RWPE2 (cell line): ENCODE results near the gene DNAJB2.
A peak's percentile ranks its signal among the peaks of the same experiment; 100 is the strongest.

ENCODE experiments used
- ATAC-seq: fragments of 200-7000 bp; cut with Tn5 transposase; 3 replicates; pipeline ENCODE4 v1.9.1; 2021; ENCODE audit warnings: low read depth
- DNase-seq: peaks from one replicate; pipeline ENCODE4 v3.0.0-alpha.2; 2020; ENCODE audit warnings: low spot score
- H3K27ac ChIP-seq: fragments of 450-650 bp; 2 replicates; pipeline ENCODE4 v1.5.1; 2017; ENCODE audit warnings: mild to moderate bottlenecking; ENCODE audit not compliant: poor library complexity, severe bottlenecking
- H3K27me3 ChIP-seq: fragments of 250-450 bp; sonication (Bioruptor Pico); 2 replicates; pipeline ENCODE4 v1.5.1; 2021; ENCODE audit warnings: mild to moderate bottlenecking, moderate library complexity; ENCODE audit not compliant: insufficient read depth, poor library complexity, severe bottlenecking
- H3K36me3 ChIP-seq: fragments of 250-450 bp; sonication (Bioruptor Pico); 2 replicates; pipeline ENCODE4 v1.5.1; 2020; ENCODE audit warnings: low read depth, mild to moderate bottlenecking, moderate library complexity
- H3K4me1 ChIP-seq: fragments of 250-450 bp; sonication (Bioruptor Pico); 2 replicates; pipeline ENCODE4 v1.5.1; 2021; ENCODE audit warnings: mild to moderate bottlenecking, moderate library complexity; ENCODE audit not compliant: insufficient read depth, poor library complexity, severe bottlenecking
- H3K4me3 ChIP-seq: fragments of 250-450 bp; sonication (Bioruptor Pico); 2 replicates; pipeline ENCODE4 v1.5.1; 2021; ENCODE audit warnings: mild to moderate bottlenecking, moderate library complexity; ENCODE audit not compliant: severe bottlenecking
- H3K9me3 ChIP-seq: fragments of 250-450 bp; sonication (Bioruptor Pico); 2 replicates; pipeline ENCODE4 v1.5.1; 2021; ENCODE audit warnings: mild to moderate bottlenecking, moderate library complexity; ENCODE audit not compliant: severe bottlenecking
- CTCF ChIP-seq: fragments of 450-650 bp; IDR thresholded peaks from one replicate; pipeline ENCODE4 v1.5.1; 2017; ENCODE audit warnings: mild to moderate bottlenecking, moderate library complexity; ENCODE audit not compliant: poor library complexity, severe bottlenecking

Gene DNAJB2

GRCh38 chr2:219279151-219279915 lies at the start of gene DNAJB2:
TSS of gene DNAJB2 (plus strand) at chr2:219279366. CDS start at chr2:219279834, 468 bp downstream.
- Histone ChIP-seq H3K4me3 (peak within 1 kb of the TSS; percentile 53), H3K27ac (peak within 1 kb of the TSS; percentile 100), H3K36me3 (peaks cover 23% of the 10 kb centered on the region), H3K27me3 (no peaks in the 10 kb centered on the region), H3K4me1 (peaks cover 33% of the 10 kb centered on the region), H3K9me3 (no peaks in the 10 kb centered on the region)
- peak; percentile 99 for DNase-seq
- peak; percentile 81 for ATAC-seq
- peak; percentile 27 for TF ChIP-seq CTCF

- peak overlapping the region; percentile 68 for H3K4me3 ChIP-seq
- H3K36me3 ChIP-seq: peaks cover 70% of the 10 kb centered on the region
- no peaks in the 10 kb centered on the region for H3K27me3 ChIP-seq
- H3K4me1 ChIP-seq: peaks cover 7% of the 10 kb centered on the region
- H3K27ac ChIP-seq: peak overlapping the region; percentile 82
- ATAC-seq (peak; percentile 37), DNase-seq (no peak)
- H3K9me3 ChIP-seq: no peaks in the 10 kb centered on the region
- no peak for TF ChIP-seq CTCF
Observed at GRCh38 chr2:219230059-219230540, 49.1 kb upstream of the DNAJB2 start.

- no peak for ATAC-seq
- H3K27me3 ChIP-seq: no peaks in the 10 kb centered on the region
- H3K4me3 ChIP-seq: no peak overlapping the region
- H3K9me3 ChIP-seq: no peaks in the 10 kb centered on the region
- H3K36me3 ChIP-seq: peaks cover 79% of the 10 kb centered on the region
- no peak for DNase-seq
- no peak overlapping the region for H3K27ac ChIP-seq
- no peak for TF ChIP-seq CTCF
- peaks cover 4% of the 10 kb centered on the region for H3K4me1 ChIP-seq
Observed at GRCh38 chr2:219234331-219234730, 44.8 kb upstream of the DNAJB2 start.

- TF ChIP-seq CTCF: no peak
Observed at GRCh38 chr2:219243291-219243761, 35.8 kb upstream of the DNAJB2 start.

GRCh38 chr2:219244789-219245147 lies 34.4 kb upstream of the DNAJB2 start:
- Histone ChIP-seq H3K4me1 (peaks cover 21% of the 10 kb centered on the region), H3K36me3 (peaks cover 23% of the 10 kb centered on the region), H3K27ac (peak overlapping the region; percentile 97), H3K27me3 (no peaks in the 10 kb centered on the region), H3K4me3 (peak overlapping the region; percentile 50), H3K9me3 (no peaks in the 10 kb centered on the region)
- no peak for DNase-seq
- no peak for ATAC-seq
- TF ChIP-seq CTCF: no peak

More at GRCh38 chr2:219243291-219243761, 35.8 kb upstream of the DNAJB2 start:
- ATAC-seq: no peak
- Histone ChIP-seq H3K4me3 (no peak overlapping the region), H3K36me3 (peaks cover 26% of the 10 kb centered on the region), H3K27ac (no peak overlapping the region), H3K4me1 (peaks cover 8% of the 10 kb centered on the region), H3K9me3 (no peaks in the 10 kb centered on the region), H3K27me3 (no peaks in the 10 kb centered on the region)
- DNase-seq: no peak
